Vagina (tissue), 2 donors: Measurements from ENCODE around the gene CCNY.

Source experiments
- CTCF ChIP-seq, 3 experiments: fragments of 450-650 bp in 2 of 3; fragments of 200-600 bp in 1 of 3; sonication (generic) in 1 of 3; IDR thresholded peaks; one replicate each; pipeline ENCODE4 v1.5.1; 2017 to 2019; ENCODE audit warnings: antibody characterized with exemption in 3 of 3, mild to moderate bottlenecking in 2 of 3, moderate library complexity in 2 of 3
- POLR2AphosphoS5 ChIP-seq, 2 donors: sonication (generic); formaldehyde crosslinking; IDR thresholded peaks; one replicate each; pipeline ENCODE4 v1.9.0; 2017; ENCODE audit warnings: antibody characterized with exemption in 2 of 2, mild to moderate bottlenecking in 2 of 2, low read depth in 1 of 2; ENCODE audit not compliant: insufficient read depth in 1 of 2

- TF ChIP-seq CTCF (IDR thresholded peaks at IDR 0.05) (no peak), POLR2AphosphoS5 (IDR thresholded peaks at IDR 0.05; ENCODE audit: insufficient read depth in 1 of 2, low read depth in 1 of 2) (no peak)
Measured at GRCh38 chr10:35611750-35612149, 275.4 kb downstream of the CCNY start.
